GM23338 (cell line): ENCODE results near the gene CMTM2. TPM values are rescaled to one million over a fixed set of nuclear protein-coding genes. Genes with fewer than 3 reads are reported as not detected.
A peak's percentile ranks its signal among the peaks of the same experiment; 100 is the strongest.

Source experiments
- ATAC-seq: fragments of 200-7000 bp; cut with Tn5 transposase; 3 replicates; pipeline ENCODE4 v1.9.1; 2020
- DNase-seq: peaks from one replicate; pipeline ENCODE4 v3.0.0-alpha.2; 2015; ENCODE audit warnings: low spot score
- H2AFZ ChIP-seq: fragments of 200-600 bp; sonication (generic); 2 replicates; pipeline ENCODE4 v1.8.0; 2016; ENCODE audit warnings: antibody characterized with exemption, mild to moderate bottlenecking, moderate library complexity
- H3F3A ChIP-seq: fragments of 200-600 bp; sonication (generic); replicated peaks from 2 replicates; pipeline ENCODE4 v1.8.0; 2017; ENCODE audit warnings: antibody characterized with exemption, mixed run types, low read depth
- H3K27ac ChIP-seq: fragments of 200-600 bp; sonication (generic); 2 replicates; pipeline ENCODE4 v1.6.1; 2016; ENCODE audit warnings: low read depth
- H3K27me3 ChIP-seq: fragments of 200-600 bp; sonication (generic); 2 replicates; pipeline ENCODE4 v1.8.0; 2016; ENCODE audit warnings: mild to moderate bottlenecking, mixed run types, moderate library complexity; ENCODE audit not compliant: insufficient read depth
- H3K36me3 ChIP-seq: fragments of 200-600 bp; sonication (generic); 2 replicates; pipeline ENCODE4 v1.8.0; 2016; ENCODE audit warnings: mild to moderate bottlenecking; ENCODE audit not compliant: insufficient read depth
- H3K4me1 ChIP-seq: fragments of 200-600 bp; sonication (generic); 2 replicates; pipeline ENCODE4 v1.8.0; 2016; ENCODE audit warnings: mild to moderate bottlenecking, moderate library complexity; ENCODE audit not compliant: insufficient read depth
- H3K4me2 ChIP-seq: fragments of 200-600 bp; sonication (generic); 2 replicates; pipeline ENCODE4 v1.7.1; 2017; ENCODE audit warnings: mixed run types
- H3K4me3 ChIP-seq: fragments of 200-600 bp; sonication (generic); 2 replicates; pipeline ENCODE4 v1.6.1; 2016; ENCODE audit warnings: mixed run types
- H3K79me2 ChIP-seq: fragments of 200-600 bp; sonication (generic); replicated peaks from 2 replicates; pipeline ENCODE4 v1.8.0; 2017; ENCODE audit warnings: mild to moderate bottlenecking; ENCODE audit not compliant: insufficient read depth
- H3K9me2 ChIP-seq: fragments of 200-600 bp; sonication (generic); 2 replicates; pipeline ENCODE4 v1.8.0; 2017; ENCODE audit not compliant: insufficient read depth
- H4K20me1 ChIP-seq: fragments of 200-600 bp; sonication (generic); replicated peaks from 2 replicates; pipeline ENCODE4 v1.8.0; 2017; ENCODE audit warnings: mild to moderate bottlenecking; ENCODE audit not compliant: insufficient read depth
- H3K27ac Mint-ChIP-seq: 2 replicates; pipeline ENCODE4 v1.8.0; 2020; ENCODE audit warnings: inconsistent platforms, mild to moderate bottlenecking, moderate library complexity, mixed read lengths
- H3K27me3 Mint-ChIP-seq: 3 replicates; pipeline ENCODE4 v1.8.0; 2022; ENCODE audit warnings: low read depth, mild to moderate bottlenecking, moderate library complexity, mixed read lengths, inconsistent platforms; ENCODE audit not compliant: insufficient read depth, poor library complexity
- H3K36me3 Mint-ChIP-seq: 3 replicates; pipeline ENCODE4 v1.8.0; 2021; ENCODE audit warnings: low read depth, mild to moderate bottlenecking, inconsistent platforms, moderate library complexity, mixed read lengths
- H3K4me1 Mint-ChIP-seq: 3 replicates; pipeline ENCODE4 v1.8.0; 2020; ENCODE audit warnings: mild to moderate bottlenecking, inconsistent platforms, mixed read lengths
- H3K4me3 Mint-ChIP-seq: 3 replicates; pipeline ENCODE4 v1.8.0; 2021; ENCODE audit warnings: moderate library complexity, mild to moderate bottlenecking, inconsistent platforms, mixed read lengths
- H3K9me3 Mint-ChIP-seq: 3 replicates; pipeline ENCODE4 v1.8.0; 2020; ENCODE audit warnings: moderate library complexity, mild to moderate bottlenecking, inconsistent platforms, mixed read lengths
- CREB1 ChIP-seq: fragments of 250-450 bp; sonication (Bioruptor Pico); IDR thresholded peaks from 2 replicates; pipeline ENCODE4 v1.5.0; 2020; ENCODE audit warnings: low read depth, mild to moderate bottlenecking, moderate library complexity
- JUNB ChIP-seq: IDR thresholded peaks from one replicate; pipeline ENCODE4 v1.6.1; 2016; ENCODE audit warnings: antibody characterized with exemption; ENCODE audit not compliant: unreplicated experiment
- NANOG ChIP-seq: IDR thresholded peaks from 2 replicates; pipeline ENCODE4 v1.6.1; 2016; ENCODE audit warnings: antibody characterized with exemption, borderline replicate concordance
- ZNF114 ChIP-seq: fragments of 250-450 bp; sonication (Bioruptor Pico); IDR thresholded peaks from 2 replicates; pipeline ENCODE4 v1.5.0; 2020; ENCODE audit warnings: mild to moderate bottlenecking, moderate library complexity
- polyA plus RNA-seq: library from polyadenylated mRNA; unstranded; fragments of >200 nt; fragmentation: Nextera tagmentation; extraction: Ambion mirVana; gene quantifications from 2 replicates; pipeline ENCODE4 v1.2.1, GENCODE V29; 2016
- total RNA-seq: library from RNA; depleted of rRNA; stranded (reverse); fragments of >200 nt; shearing (Covaris generic); gene quantifications from 2 replicates; pipeline ENCODE4 v1.2.3, GENCODE V29; 2014
- TF ChIP-seq, protein P1 (sequence below): IDR thresholded peaks from 2 replicates; pipeline ENCODE4 v1.6.1; 2016; ENCODE audit warnings: antibody characterized with exemption
- TF ChIP-seq, protein P2 (sequence below): fragments of 250-450 bp; sonication (Bioruptor Pico); IDR thresholded peaks from 2 replicates; pipeline ENCODE4 v1.5.0; 2020; ENCODE audit warnings: mild to moderate bottlenecking, moderate library complexity

CMTM2 gene
- total and polyA plus RNA-seq, 2 experiments from 2014 or later = not detected

DNA sequence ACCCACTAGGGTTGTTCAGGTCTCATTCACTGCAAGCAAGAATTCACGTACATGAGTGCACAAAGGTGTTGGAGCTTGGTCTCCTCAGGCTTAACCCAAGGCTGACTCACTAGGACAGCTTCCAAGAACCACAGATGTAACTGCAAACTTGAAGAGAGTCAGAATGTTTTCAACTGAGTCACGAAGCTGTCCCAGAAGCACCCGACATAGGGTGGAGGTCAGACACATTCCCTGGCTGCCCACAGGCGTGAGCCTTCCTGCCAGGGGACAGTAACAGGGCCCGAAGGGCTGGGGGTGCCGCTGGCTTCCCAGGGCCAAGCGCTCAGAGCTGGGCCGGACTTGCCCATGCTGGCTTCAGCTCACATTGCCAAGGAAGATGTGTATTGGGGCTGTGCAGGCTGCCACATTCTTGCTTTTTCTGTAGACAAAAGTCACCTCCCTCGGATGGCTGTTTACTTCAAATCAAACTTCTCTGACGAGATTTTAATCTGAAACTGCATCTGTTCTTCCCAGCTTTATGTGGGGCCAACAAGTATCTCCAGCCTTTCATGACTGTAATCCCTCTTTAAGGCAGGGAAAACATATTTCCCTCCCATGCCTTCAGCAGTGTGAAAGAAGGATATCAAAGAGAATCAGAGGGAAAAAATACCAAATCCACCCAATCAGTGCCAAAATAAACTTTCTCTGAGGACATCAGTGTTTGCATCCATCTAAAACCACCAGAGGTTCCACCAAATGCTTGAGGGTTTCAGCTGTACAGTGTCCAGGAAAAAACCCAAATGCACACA is 39.5 kb downstream of the CMTM2 start (continued):
- TF ChIP-seq, protein P1, sequence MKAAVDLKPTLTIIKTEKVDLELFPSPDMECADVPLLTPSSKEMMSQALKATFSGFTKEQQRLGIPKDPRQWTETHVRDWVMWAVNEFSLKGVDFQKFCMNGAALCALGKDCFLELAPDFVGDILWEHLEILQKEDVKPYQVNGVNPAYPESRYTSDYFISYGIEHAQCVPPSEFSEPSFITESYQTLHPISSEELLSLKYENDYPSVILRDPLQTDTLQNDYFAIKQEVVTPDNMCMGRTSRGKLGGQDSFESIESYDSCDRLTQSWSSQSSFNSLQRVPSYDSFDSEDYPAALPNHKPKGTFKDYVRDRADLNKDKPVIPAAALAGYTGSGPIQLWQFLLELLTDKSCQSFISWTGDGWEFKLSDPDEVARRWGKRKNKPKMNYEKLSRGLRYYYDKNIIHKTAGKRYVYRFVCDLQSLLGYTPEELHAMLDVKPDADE = no peak
- TF ChIP-seq, protein P2, sequence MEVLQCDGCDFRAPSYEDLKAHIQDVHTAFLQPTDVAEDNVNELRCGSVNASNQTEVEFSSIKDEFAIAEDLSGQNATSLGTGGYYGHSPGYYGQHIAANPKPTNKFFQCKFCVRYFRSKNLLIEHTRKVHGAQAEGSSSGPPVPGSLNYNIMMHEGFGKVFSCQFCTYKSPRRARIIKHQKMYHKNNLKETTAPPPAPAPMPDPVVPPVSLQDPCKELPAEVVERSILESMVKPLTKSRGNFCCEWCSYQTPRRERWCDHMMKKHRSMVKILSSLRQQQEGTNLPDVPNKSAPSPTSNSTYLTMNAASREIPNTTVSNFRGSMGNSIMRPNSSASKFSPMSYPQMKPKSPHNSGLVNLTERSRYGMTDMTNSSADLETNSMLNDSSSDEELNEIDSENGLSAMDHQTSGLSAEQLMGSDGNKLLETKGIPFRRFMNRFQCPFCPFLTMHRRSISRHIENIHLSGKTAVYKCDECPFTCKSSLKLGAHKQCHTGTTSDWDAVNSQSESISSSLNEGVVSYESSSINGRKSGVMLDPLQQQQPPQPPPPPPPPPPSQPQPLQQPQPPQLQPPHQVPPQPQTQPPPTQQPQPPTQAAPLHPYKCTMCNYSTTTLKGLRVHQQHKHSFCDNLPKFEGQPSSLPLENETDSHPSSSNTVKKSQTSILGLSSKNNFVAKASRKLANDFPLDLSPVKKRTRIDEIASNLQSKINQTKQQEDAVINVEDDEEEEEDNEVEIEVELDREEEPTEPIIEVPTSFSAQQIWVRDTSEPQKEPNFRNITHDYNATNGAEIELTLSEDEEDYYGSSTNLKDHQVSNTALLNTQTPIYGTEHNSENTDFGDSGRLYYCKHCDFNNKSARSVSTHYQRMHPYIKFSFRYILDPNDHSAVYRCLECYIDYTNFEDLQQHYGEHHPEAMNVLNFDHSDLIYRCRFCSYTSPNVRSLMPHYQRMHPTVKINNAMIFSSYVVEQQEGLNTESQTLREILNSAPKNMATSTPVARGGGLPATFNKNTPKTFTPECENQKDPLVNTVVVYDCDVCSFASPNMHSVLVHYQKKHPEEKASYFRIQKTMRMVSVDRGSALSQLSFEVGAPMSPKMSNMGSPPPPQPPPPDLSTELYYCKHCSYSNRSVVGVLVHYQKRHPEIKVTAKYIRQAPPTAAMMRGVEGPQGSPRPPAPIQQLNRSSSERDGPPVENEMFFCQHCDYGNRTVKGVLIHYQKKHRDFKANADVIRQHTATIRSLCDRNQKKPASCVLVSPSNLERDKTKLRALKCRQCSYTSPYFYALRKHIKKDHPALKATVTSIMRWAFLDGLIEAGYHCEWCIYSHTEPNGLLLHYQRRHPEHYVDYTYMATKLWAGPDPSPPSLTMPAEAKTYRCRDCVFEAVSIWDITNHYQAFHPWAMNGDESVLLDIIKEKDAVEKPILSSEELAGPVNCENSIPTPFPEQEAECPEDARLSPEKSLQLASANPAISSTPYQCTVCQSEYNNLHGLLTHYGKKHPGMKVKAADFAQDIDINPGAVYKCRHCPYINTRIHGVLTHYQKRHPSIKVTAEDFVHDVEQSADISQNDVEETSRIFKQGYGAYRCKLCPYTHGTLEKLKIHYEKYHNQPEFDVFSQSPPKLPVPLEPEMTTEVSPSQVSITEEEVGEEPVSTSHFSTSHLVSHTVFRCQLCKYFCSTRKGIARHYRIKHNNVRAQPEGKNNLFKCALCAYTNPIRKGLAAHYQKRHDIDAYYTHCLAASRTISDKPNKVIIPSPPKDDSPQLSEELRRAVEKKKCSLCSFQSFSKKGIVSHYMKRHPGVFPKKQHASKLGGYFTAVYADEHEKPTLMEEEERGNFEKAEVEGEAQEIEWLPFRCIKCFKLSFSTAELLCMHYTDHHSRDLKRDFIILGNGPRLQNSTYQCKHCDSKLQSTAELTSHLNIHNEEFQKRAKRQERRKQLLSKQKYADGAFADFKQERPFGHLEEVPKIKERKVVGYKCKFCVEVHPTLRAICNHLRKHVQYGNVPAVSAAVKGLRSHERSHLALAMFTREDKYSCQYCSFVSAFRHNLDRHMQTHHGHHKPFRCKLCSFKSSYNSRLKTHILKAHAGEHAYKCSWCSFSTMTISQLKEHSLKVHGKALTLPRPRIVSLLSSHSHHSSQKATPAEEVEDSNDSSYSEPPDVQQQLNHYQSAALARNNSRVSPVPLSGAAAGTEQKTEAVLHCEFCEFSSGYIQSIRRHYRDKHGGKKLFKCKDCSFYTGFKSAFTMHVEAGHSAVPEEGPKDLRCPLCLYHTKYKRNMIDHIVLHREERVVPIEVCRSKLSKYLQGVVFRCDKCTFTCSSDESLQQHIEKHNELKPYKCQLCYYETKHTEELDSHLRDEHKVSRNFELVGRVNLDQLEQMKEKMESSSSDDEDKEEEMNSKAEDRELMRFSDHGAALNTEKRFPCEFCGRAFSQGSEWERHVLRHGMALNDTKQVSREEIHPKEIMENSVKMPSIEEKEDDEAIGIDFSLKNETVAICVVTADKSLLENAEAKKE (CRISPR knock-in tag) = no peak

DNA sequence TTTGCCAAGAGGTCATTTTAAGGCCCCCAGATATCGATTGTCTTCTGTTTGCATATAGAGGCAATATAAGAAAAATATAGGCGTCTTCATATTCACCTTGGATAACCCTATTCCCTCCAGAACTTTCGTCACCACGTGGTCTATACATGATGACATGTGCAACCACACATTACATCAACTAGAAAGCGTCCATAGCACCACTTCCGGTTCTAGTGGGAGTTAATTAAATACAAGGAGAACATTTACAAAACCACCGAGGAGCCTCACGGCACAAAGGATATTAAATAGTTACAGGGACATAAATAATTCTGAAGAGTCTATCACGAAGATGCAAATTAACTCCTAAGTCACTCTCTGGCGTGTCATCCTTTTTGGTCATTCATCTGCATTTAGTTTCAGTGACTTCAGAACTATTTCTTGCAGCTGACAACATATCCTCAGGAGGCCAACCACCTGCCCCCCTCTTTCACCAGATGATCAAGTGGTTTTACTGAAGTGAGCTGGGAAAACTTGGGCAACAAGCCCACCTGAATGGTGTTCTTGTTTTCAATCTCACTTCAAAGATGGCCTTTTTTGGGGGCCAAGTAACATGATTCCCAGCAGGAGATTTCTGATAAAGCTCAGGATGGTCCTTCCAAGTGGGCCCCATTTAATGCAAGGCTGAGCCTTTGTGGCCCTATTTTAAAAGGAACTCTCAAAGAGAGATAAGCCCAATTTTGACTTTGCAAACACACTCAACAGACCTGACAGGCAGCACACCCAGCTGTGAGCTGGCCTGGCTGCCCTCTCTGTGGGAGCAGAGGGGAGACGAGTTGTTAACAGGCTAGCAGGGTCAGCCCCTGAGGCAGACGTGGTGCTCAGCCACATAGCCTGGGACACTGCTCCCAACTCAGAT is 40.5 kb downstream of the CMTM2 start:
- TF ChIP-seq CREB1 (CRISPR knock-in tag) = no peak
- TF ChIP-seq JUNB = no peak
- no peak for TF ChIP-seq NANOG
- TF ChIP-seq ZNF114 = no peak
- H3K4me3 ChIP-seq = no peak overlapping the region
- ATAC-seq (peak; percentile 38), DNase-seq (no peak)
- H3K27me3 ChIP-seq = no peaks in the 10 kb centered on the region
- H3K9me2 ChIP-seq = no peaks in the 10 kb centered on the region
- Mint-ChIP-seq H3K27ac (no peak overlapping the region), H3K9me3 (no peaks in the 10 kb centered on the region), H3K36me3 (peaks cover 29% of the 10 kb centered on the region), H3K4me3 (no peak overlapping the region), H3K4me1 (peaks cover 24% of the 10 kb centered on the region), H3K27me3 (no peaks in the 10 kb centered on the region)
- no peak overlapping the region for H2AFZ ChIP-seq
- no peak overlapping the region for H3K27ac ChIP-seq
- H3F3A ChIP-seq = no peaks in the 10 kb centered on the region
- H3K79me2 ChIP-seq = no peaks in the 10 kb centered on the region
- H3K4me2 ChIP-seq = no peak overlapping the region
- no peaks in the 10 kb centered on the region; the same call in 1 of the 2 replicates for H3K36me3 ChIP-seq
- peaks cover 16% of the 10 kb centered on the region for H3K4me1 ChIP-seq
- peaks cover 5% of the 10 kb centered on the region; the same call in 1 of the 2 replicates for H4K20me1 ChIP-seq
